Neural cell (in vitro differentiated cells): ENCODE measurements around the gene OR6N1. TPM values are rescaled to one million over a fixed set of nuclear protein-coding genes. Genes with fewer than 3 reads are reported as not detected.

Experiments used
- H2AFZ ChIP-seq: fragments of 200-600, 300-800 bp; sonication (generic), shearing (Covaris generic); 2 replicates; pipeline ENCODE4 v1.6.0; 2014; ENCODE audit warnings: low read depth, mild to moderate bottlenecking, antibody characterized with exemption, low read length, moderate library complexity
- H3F3A ChIP-seq: fragments of 200-600 bp; shearing (Covaris generic); 2 replicates; pipeline ENCODE4 v1.6.1; 2016; ENCODE audit warnings: mild to moderate bottlenecking, moderate library complexity, mixed read lengths, antibody characterized with exemption, low read length; ENCODE audit not compliant: insufficient read depth, poor library complexity, severe bottlenecking
- H3K27ac ChIP-seq: fragments of 200-600, 300-800 bp; sonication (generic), shearing (Covaris generic); 2 replicates; pipeline ENCODE4 v1.5.1; 2014; ENCODE audit warnings: mild to moderate bottlenecking, low read length, moderate library complexity
- H3K27me3 ChIP-seq: fragments of 300-800, 200-600 bp; sonication (generic), shearing (Covaris generic); 2 replicates; pipeline ENCODE4 v1.6.0; 2014; ENCODE audit warnings: mild to moderate bottlenecking, low read depth, low read length, moderate library complexity; ENCODE audit not compliant: insufficient read depth
- H3K36me3 ChIP-seq: fragments of 300-800, 200-600 bp; sonication (generic), shearing (Covaris generic); 2 replicates; pipeline ENCODE4 v1.5.1; 2014; ENCODE audit warnings: mild to moderate bottlenecking, antibody characterized with exemption, low read length, moderate library complexity; ENCODE audit not compliant: insufficient read depth
- H3K4me2 ChIP-seq: fragments of 300-800, 200-600 bp; sonication (generic), shearing (Covaris generic); 2 replicates; pipeline ENCODE4 v1.6.0; 2014; ENCODE audit warnings: mild to moderate bottlenecking, low read length
- H3K4me3 ChIP-seq: fragments of 300-800, 200-600 bp; sonication (generic), shearing (Covaris generic); 2 replicates; pipeline ENCODE4 v1.5.1; 2014; ENCODE audit warnings: mild to moderate bottlenecking, low read length, moderate library complexity
- H3K79me2 ChIP-seq: fragments of 200-600 bp; shearing (Covaris generic); replicated peaks from 2 replicates; pipeline ENCODE4 v1.6.0; 2014; ENCODE audit warnings: mild to moderate bottlenecking, low read length, moderate library complexity; ENCODE audit not compliant: insufficient read depth
- H3K9ac ChIP-seq: fragments of 300-800, 200-600 bp; sonication (generic), shearing (Covaris generic); 2 replicates; pipeline ENCODE4 v1.6.1; 2016; ENCODE audit warnings: mild to moderate bottlenecking, low read length, mixed read lengths
- H3K9me2 ChIP-seq: fragments of 200-600 bp; shearing (Covaris generic); 2 replicates; pipeline ENCODE4 v1.6.1; 2016; ENCODE audit warnings: mild to moderate bottlenecking, low read length, mixed read lengths; ENCODE audit not compliant: insufficient read depth
- H3K9me3 ChIP-seq: fragments of 200-600, 300-800 bp; sonication (generic), shearing (Covaris generic); 2 replicates; pipeline ENCODE4 v1.6.1; 2016; ENCODE audit warnings: mild to moderate bottlenecking, mixed run types, low read length, moderate library complexity, mixed read lengths
- H4K20me1 ChIP-seq: fragments of 200-600 bp; shearing (Covaris generic); 2 replicates; pipeline ENCODE4 v1.6.1; 2016; ENCODE audit warnings: mild to moderate bottlenecking, mixed run types; ENCODE audit not compliant: insufficient read depth
- EP300 ChIP-seq: fragments of 450-650 bp; conservative IDR thresholded peaks from 2 replicates; pipeline ENCODE4 v1.6.1; 2014; ENCODE audit warnings: antibody characterized with exemption, mild to moderate bottlenecking, moderate library complexity; ENCODE audit not compliant: poor library complexity, severe bottlenecking
- EZH2 ChIP-seq: fragments of 200-600, 300-800 bp; shearing (Covaris generic), sonication (generic); IDR thresholded peaks from 2 replicates; pipeline ENCODE4 v1.6.1; 2014; ENCODE audit warnings: antibody characterized with exemption, low read length, borderline replicate concordance, mild to moderate bottlenecking; ENCODE audit not compliant: insufficient read depth, poor library complexity, severe bottlenecking
- MXI1 ChIP-seq: fragments of 450-650 bp; conservative IDR thresholded peaks from 2 replicates; pipeline ENCODE4 v1.6.1; 2014; ENCODE audit warnings: antibody characterized with exemption, mild to moderate bottlenecking; ENCODE audit not compliant: poor library complexity, severe bottlenecking
- POLR2AphosphoS5 ChIP-seq: IDR thresholded peaks from 2 replicates; pipeline ENCODE4 v1.6.1; 2012
- RAD21 ChIP-seq: fragments of 450-650 bp; conservative IDR thresholded peaks from 2 replicates; pipeline ENCODE4 v1.6.1; 2014; ENCODE audit warnings: antibody characterized with exemption, mild to moderate bottlenecking, moderate library complexity
- REST ChIP-seq: IDR thresholded peaks from 2 replicates; pipeline ENCODE4 v1.6.1; 2012; ENCODE audit warnings: borderline replicate concordance
- SMC3 ChIP-seq: fragments of 450-650 bp; conservative IDR thresholded peaks from 2 replicates; pipeline ENCODE4 v1.6.1; 2014; ENCODE audit warnings: antibody characterized with exemption, mild to moderate bottlenecking, moderate library complexity; ENCODE audit not compliant: poor library complexity
- TAF1 ChIP-seq: IDR thresholded peaks from 2 replicates; pipeline ENCODE4 v1.6.1; 2012; ENCODE audit warnings: low read depth
- polyA plus RNA-seq: library from polyadenylated mRNA; depleted of rRNA; stranded (reverse); fragments of >200 nt; gene quantifications from 2 replicates; pipeline ENCODE4 v1.2.3, GENCODE V29; 2014
- TF ChIP-seq, protein P1 (sequence below): fragments of 450-650 bp; IDR thresholded peaks from 2 replicates; pipeline ENCODE4 v1.5.1; 2014; ENCODE audit warnings: antibody characterized with exemption, mild to moderate bottlenecking, moderate library complexity; ENCODE audit not compliant: poor library complexity, severe bottlenecking

Gene OR6N1
- polyA plus RNA-seq, 1 donor from 2014 or later: not detected

DNA sequence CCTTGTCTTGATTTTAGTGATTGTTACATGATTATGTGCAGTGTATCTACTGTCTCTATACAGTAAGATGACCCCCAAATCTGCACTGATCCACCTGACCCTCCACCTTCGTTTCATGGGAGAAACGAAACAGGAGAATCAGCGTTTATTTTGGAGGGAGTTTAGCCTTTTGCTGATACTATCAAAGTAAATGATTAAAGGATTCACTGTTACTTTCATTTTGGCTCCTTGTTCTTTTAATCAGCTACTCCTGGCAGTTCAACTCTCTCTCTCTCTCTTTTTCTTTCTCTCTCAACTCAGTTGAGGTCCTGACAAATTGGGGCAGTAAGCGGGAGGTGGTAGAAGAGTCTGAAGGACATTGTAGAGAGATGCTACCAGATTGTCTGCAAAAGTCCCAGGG is 41.5 kb downstream of the OR6N1 start:
- Histone ChIP-seq H3K27me3 (no peaks in the 10 kb centered on the region), H2AFZ (no peak overlapping the region), H3K27ac (no peak overlapping the region), H3K9me3 (no peaks in the 10 kb centered on the region), H3K79me2 (no peaks in the 10 kb centered on the region), H3K4me2 (no peak overlapping the region), H3K9me2 (no peaks in the 10 kb centered on the region), H3F3A (no peaks in the 10 kb centered on the region), H3K4me3 (no peak overlapping the region), H3K9ac (no peak overlapping the region), H3K36me3 (no peaks in the 10 kb centered on the region), H4K20me1 (no peaks in the 10 kb centered on the region)
- TF ChIP-seq RAD21: no peak
- TF ChIP-seq REST: no peak

- H3K4me3 ChIP-seq: no peak overlapping the region
- no peak overlapping the region for H3K4me2 ChIP-seq
- no peak overlapping the region for H3K9ac ChIP-seq
- H2AFZ ChIP-seq: no peak overlapping the region
- H3K27me3 ChIP-seq: no peaks in the 10 kb centered on the region
- H4K20me1 ChIP-seq: no peaks in the 10 kb centered on the region
- H3K9me3 ChIP-seq: no peaks in the 10 kb centered on the region
- H3F3A ChIP-seq: no peaks in the 10 kb centered on the region
- H3K9me2 ChIP-seq: no peaks in the 10 kb centered on the region
- no peaks in the 10 kb centered on the region for H3K79me2 ChIP-seq
- H3K27ac ChIP-seq: no peak overlapping the region
- no peaks in the 10 kb centered on the region for H3K36me3 ChIP-seq
- TF ChIP-seq EP300: no peak
- TF ChIP-seq MXI1: no peak
- TF ChIP-seq POLR2AphosphoS5: no peak
- no peak for TF ChIP-seq EZH2
Observed at GRCh38 chr1:158728510-158729225, 43.3 kb downstream of the OR6N1 start.

GRCh38 chr1:158724442-158724841 is 47.6 kb downstream of the OR6N1 start:
- no peaks in the 10 kb centered on the region for H3F3A ChIP-seq
- H2AFZ ChIP-seq: no peak overlapping the region
- H3K9me2 ChIP-seq: no peaks in the 10 kb centered on the region
- no peaks in the 10 kb centered on the region for H3K9me3 ChIP-seq
- no peak overlapping the region for H3K9ac ChIP-seq
- no peaks in the 10 kb centered on the region for H3K79me2 ChIP-seq
- no peak for TF ChIP-seq SMC3
- no peak for TF ChIP-seq REST
- no peak for TF ChIP-seq POLR2AphosphoS5
- TF ChIP-seq MXI1: no peak
- TF ChIP-seq, protein P1, sequence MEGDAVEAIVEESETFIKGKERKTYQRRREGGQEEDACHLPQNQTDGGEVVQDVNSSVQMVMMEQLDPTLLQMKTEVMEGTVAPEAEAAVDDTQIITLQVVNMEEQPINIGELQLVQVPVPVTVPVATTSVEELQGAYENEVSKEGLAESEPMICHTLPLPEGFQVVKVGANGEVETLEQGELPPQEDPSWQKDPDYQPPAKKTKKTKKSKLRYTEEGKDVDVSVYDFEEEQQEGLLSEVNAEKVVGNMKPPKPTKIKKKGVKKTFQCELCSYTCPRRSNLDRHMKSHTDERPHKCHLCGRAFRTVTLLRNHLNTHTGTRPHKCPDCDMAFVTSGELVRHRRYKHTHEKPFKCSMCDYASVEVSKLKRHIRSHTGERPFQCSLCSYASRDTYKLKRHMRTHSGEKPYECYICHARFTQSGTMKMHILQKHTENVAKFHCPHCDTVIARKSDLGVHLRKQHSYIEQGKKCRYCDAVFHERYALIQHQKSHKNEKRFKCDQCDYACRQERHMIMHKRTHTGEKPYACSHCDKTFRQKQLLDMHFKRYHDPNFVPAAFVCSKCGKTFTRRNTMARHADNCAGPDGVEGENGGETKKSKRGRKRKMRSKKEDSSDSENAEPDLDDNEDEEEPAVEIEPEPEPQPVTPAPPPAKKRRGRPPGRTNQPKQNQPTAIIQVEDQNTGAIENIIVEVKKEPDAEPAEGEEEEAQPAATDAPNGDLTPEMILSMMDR: no peak
- TF ChIP-seq TAF1: no peak
- no peak for TF ChIP-seq RAD21
- TF ChIP-seq EP300: no peak
- no peak for TF ChIP-seq EZH2
- no peaks in the 10 kb centered on the region for H3K27me3 ChIP-seq
- H3K4me3 ChIP-seq: no peak overlapping the region
- no peak overlapping the region for H3K4me2 ChIP-seq
- H4K20me1 ChIP-seq: no peaks in the 10 kb centered on the region
- H3K27ac ChIP-seq: no peak overlapping the region
- H3K36me3 ChIP-seq: no peaks in the 10 kb centered on the region
